Measurements from ENCODE around the gene SLC9B1.
"Not testable (repeated sequence)": the region's sequence is repeated elsewhere in the genome, so short reads cannot be mapped to it uniquely, and the experiment has no call there.

GRCh38 chr4:102938063-102938462 lies 81.4 kb downstream of the SLC9B1 start:
- not testable (repeated sequence) for TF ChIP-seq GMEB1 (CRISPR knock-in tag; IDR thresholded peaks at IDR 0.05; ENCODE audit: borderline replicate concordance); EZH2 (conservative IDR thresholded peaks at IDR 0.05; ENCODE audit: low read depth, low read length)
